Measurements from ENCODE around the gene KRTAP13-1.

KRTAP13-1 gene

DNA sequence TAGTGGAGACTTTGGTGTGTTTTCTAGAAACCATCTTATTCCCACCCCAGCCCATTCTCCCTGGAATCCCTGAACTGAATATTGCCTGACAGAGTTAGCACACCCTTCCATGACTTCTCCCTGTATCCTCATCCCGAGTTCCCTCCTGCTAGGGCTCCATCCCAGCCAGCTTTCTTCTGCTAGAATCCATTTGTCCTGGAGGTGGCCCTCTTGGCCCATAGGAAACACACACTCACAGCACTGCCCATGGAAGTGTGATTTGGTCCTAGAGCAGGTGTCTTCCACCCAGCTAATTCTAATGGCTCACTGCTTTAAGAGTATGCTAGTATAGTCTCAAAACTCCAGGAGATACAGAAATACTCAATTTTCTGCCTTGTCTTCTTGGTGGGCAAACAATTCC is 48.4 kb downstream of the KRTAP13-1 start:
- H3K4me3 ChIP-seq (ENCODE audit: low read depth, low read length): no peak overlapping the region
- no peak for DNase-seq (ENCODE audit: low read depth)

All from skeletal muscle cell (primary cell).